ENCODE measurements around the gene COQ10A. TPM values are rescaled to one million over a fixed set of nuclear protein-coding genes. Genes with fewer than 3 reads are reported as not detected.

The COQ10A gene
- total and polyA plus RNA-seq, 2 donors (not counting 1 experiment from before 2014, with no cell fraction given), result 9.1 to 14.2 TPM

DNA sequence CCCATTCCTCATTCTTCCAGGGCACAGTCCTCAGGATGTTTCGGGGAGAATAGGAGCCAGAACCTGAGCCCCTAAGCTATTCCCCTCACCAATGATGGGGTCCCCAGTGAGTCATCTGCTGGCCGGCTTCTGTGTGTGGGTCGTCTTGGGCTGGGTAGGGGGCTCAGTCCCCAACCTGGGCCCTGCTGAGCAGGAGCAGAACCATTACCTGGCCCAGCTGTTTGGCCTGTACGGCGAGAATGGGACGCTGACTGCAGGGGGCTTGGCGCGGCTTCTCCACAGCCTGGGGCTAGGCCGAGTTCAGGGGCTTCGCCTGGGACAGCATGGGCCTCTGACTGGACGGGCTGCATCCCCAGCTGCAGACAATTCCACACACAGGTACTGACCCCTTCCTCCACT, 35.6 kb upstream of the COQ10A start:
- Histone ChIP-seq H4K20me1 (ENCODE audit: control insufficient read depth, extremely low read depth, insufficient read depth, low read length) (no peaks in the 10 kb centered on the region), H3K27ac (ENCODE audit: insufficient read depth, low read length) (no peak overlapping the region), H3K79me2 (ENCODE audit: control insufficient read depth, insufficient read depth, low read length) (no peaks in the 10 kb centered on the region), H3K4me3 (replicated peaks in 1 of 4; ENCODE audit: control extremely low read depth in 1 of 4, insufficient read depth in 1 of 4, low read depth in 3 of 4, low read length in 4 of 4) (no peak overlapping the region), H3K9me3 (ENCODE audit: control insufficient read depth, insufficient read depth, low read depth, low read length) (no peaks in the 10 kb centered on the region), H3K27me3 (ENCODE audit: control insufficient read depth, insufficient read depth, low read length) (no peaks in the 10 kb centered on the region), H3K4me1 (ENCODE audit: control insufficient read depth, extremely low read depth, insufficient read depth, low read length) (no peaks in the 10 kb centered on the region), H3K36me3 (ENCODE audit: control insufficient read depth, insufficient read depth, low read length) (peaks cover 1% of the 10 kb centered on the region), H3K4me2 (ENCODE audit: extremely low read depth, insufficient read depth, low read length) (no peak overlapping the region), H2AFZ (ENCODE audit: low read length) (no peak overlapping the region), H3K9ac (ENCODE audit: insufficient read depth, low read length) (no peak overlapping the region)
- no peak for DNase-seq (ENCODE audit: low read depth in 2 of 2)
- TF ChIP-seq, protein P1, sequence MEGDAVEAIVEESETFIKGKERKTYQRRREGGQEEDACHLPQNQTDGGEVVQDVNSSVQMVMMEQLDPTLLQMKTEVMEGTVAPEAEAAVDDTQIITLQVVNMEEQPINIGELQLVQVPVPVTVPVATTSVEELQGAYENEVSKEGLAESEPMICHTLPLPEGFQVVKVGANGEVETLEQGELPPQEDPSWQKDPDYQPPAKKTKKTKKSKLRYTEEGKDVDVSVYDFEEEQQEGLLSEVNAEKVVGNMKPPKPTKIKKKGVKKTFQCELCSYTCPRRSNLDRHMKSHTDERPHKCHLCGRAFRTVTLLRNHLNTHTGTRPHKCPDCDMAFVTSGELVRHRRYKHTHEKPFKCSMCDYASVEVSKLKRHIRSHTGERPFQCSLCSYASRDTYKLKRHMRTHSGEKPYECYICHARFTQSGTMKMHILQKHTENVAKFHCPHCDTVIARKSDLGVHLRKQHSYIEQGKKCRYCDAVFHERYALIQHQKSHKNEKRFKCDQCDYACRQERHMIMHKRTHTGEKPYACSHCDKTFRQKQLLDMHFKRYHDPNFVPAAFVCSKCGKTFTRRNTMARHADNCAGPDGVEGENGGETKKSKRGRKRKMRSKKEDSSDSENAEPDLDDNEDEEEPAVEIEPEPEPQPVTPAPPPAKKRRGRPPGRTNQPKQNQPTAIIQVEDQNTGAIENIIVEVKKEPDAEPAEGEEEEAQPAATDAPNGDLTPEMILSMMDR (conservative IDR thresholded peaks at IDR 0.05 in 1 of 2, IDR thresholded peaks at IDR 0.05 in 1 of 2; ENCODE audit: low read depth in 1 of 2, low read length in 2 of 2), result no peak
- no peak for TF ChIP-seq EZH2 (IDR thresholded peaks at IDR 0.05; ENCODE audit: low read length, missing control alignments)

DNA sequence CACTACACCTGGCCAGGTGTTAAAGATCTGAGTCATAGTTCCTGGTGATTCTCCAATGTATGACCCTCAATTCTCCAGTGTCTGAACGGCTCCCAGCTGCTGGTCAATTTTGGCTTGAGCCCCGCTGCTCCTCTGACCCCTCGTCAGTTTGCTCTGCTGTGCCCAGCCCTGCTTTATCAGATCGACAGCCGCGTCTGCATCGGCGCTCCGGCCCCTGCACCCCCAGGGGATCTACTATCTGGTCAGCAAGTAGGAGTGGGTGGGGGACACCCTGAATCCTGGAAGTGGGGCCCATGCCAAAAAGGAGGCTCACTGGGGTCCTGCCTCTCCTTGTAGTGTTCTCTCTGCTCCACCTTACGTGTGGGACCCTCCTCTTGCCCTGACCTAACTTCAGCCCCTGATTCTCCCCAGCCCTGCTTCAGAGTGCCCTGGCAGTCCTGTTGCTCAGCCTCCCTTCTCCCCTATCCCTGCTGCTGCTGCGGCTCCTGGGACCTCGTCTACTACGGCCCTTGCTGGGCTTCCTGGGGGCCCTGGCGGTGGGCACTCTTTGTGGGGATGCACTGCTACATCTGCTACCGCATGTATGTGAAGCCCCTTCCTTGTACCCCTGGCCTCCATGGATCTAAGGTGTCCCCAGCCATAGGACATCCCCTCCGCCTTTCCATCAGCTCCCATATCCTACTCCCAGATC, 31.9 kb upstream of the COQ10A start:
- H3K9me3 ChIP-seq (ENCODE audit: control insufficient read depth, insufficient read depth, low read depth, low read length), result no peaks in the 10 kb centered on the region

DNA sequence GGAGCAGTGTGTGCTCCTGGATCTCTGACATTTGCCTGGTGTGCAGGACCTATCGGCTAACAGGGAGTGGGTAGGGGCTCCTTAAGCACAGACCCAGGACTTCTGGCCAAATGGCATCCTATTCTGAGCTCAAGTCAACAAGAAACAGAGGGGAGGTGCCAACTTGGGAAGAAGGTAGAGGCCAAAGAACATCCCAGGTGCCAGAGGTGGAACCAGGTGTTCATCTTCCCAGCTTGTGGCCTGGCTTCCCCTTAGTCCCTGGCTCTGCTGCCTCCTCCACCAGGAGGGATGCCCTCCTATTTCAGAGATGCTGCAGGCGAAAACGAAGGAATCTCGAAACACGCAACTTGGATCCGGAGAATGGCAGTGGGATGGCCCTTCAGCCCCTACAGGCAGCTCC, 30.7 kb upstream of the COQ10A start:
- no peaks in the 10 kb centered on the region for H3K9me3 ChIP-seq (ENCODE audit: control insufficient read depth, insufficient read depth, low read depth, low read length)
- TF ChIP-seq, protein P1 (conservative IDR thresholded peaks at IDR 0.05 in 1 of 2, IDR thresholded peaks at IDR 0.05 in 1 of 2; ENCODE audit: low read depth in 1 of 2, low read length in 2 of 2), result no peak
- no peak for TF ChIP-seq EZH2 (IDR thresholded peaks at IDR 0.05; ENCODE audit: low read length, missing control alignments)
- no peak for DNase-seq (ENCODE audit: low read depth in 2 of 2)
- H3K9ac ChIP-seq (ENCODE audit: insufficient read depth, low read length), result no peak overlapping the region
- H2AFZ ChIP-seq (ENCODE audit: low read length), result no peak overlapping the region
- peaks cover 8% of the 10 kb centered on the region for H3K36me3 ChIP-seq (ENCODE audit: control insufficient read depth, insufficient read depth, low read length)
- H3K4me3 ChIP-seq (replicated peaks in 1 of 4; ENCODE audit: control extremely low read depth in 1 of 4, insufficient read depth in 1 of 4, low read depth in 3 of 4, low read length in 4 of 4), result no peak overlapping the region
- H3K27me3 ChIP-seq (ENCODE audit: control insufficient read depth, insufficient read depth, low read length), result no peaks in the 10 kb centered on the region
- no peak overlapping the region for H3K27ac ChIP-seq (ENCODE audit: insufficient read depth, low read length)
- no peaks in the 10 kb centered on the region for H3K79me2 ChIP-seq (ENCODE audit: control insufficient read depth, insufficient read depth, low read length)
- no peak overlapping the region for H3K4me2 ChIP-seq (ENCODE audit: extremely low read depth, insufficient read depth, low read length)
- no peaks in the 10 kb centered on the region for H3K4me1 ChIP-seq (ENCODE audit: control insufficient read depth, extremely low read depth, insufficient read depth, low read length)
- H4K20me1 ChIP-seq (ENCODE audit: control insufficient read depth, extremely low read depth, insufficient read depth, low read length), result no peaks in the 10 kb centered on the region

More for the DNA sequence above, 31.9 kb upstream of the COQ10A start:
- Histone ChIP-seq H3K79me2 (ENCODE audit: control insufficient read depth, insufficient read depth, low read length) (no peaks in the 10 kb centered on the region), H3K4me1 (ENCODE audit: control insufficient read depth, extremely low read depth, insufficient read depth, low read length) (no peaks in the 10 kb centered on the region), H3K27ac (ENCODE audit: insufficient read depth, low read length) (no peak overlapping the region), H3K4me3 (replicated peaks in 1 of 4; ENCODE audit: control extremely low read depth in 1 of 4, insufficient read depth in 1 of 4, low read depth in 3 of 4, low read length in 4 of 4) (no peak overlapping the region), H3K9ac (ENCODE audit: insufficient read depth, low read length) (no peak overlapping the region), H3K27me3 (ENCODE audit: control insufficient read depth, insufficient read depth, low read length) (no peaks in the 10 kb centered on the region), H4K20me1 (ENCODE audit: control insufficient read depth, extremely low read depth, insufficient read depth, low read length) (no peaks in the 10 kb centered on the region), H2AFZ (ENCODE audit: low read length) (no peak overlapping the region), H3K36me3 (ENCODE audit: control insufficient read depth, insufficient read depth, low read length) (peaks cover 4% of the 10 kb centered on the region), H3K4me2 (ENCODE audit: extremely low read depth, insufficient read depth, low read length) (no peak overlapping the region)
- TF ChIP-seq, protein P1 (conservative IDR thresholded peaks at IDR 0.05 in 1 of 2, IDR thresholded peaks at IDR 0.05 in 1 of 2; ENCODE audit: low read depth in 1 of 2, low read length in 2 of 2), result no peak
- no peak for TF ChIP-seq EZH2 (IDR thresholded peaks at IDR 0.05; ENCODE audit: low read length, missing control alignments)
- DNase-seq (ENCODE audit: low read depth in 2 of 2), result no peak
